ENCODE data around the gene KRT14.

GRCh38 chr17:41631898-41632285 is 45.2 kb upstream of the KRT14 start:
- no peak for TF ChIP-seq CTCF (conservative IDR thresholded peaks at IDR 0.05 in 1 of 2, IDR thresholded peaks at IDR 0.05 in 1 of 2; ENCODE audit: low read depth in 1 of 2, low read length in 2 of 2)
- no peak for TF ChIP-seq EZH2 (IDR thresholded peaks at IDR 0.05; ENCODE audit: low read length, missing control alignments)

Measured in fibroblast of lung (primary cell).